Hepatocyte (in vitro differentiated cells): Measurements from ENCODE around the gene FAM210A. TPM values are rescaled to one million over a fixed set of nuclear protein-coding genes. Genes with fewer than 3 reads are reported as not detected.

Experiments
- DNase-seq: peaks from one replicate; pipeline ENCODE4 v3.0.0-alpha.2; 2016; ENCODE audit warnings: low spot score
- H2AFZ ChIP-seq: fragments of 200-600 bp; sonication (generic); 2 replicates; pipeline ENCODE4 v1.6.0; 2016; ENCODE audit warnings: antibody characterized with exemption, mild to moderate bottlenecking
- H3K27ac ChIP-seq: fragments of 200-600 bp; sonication (generic); 2 replicates; pipeline ENCODE4 v1.5.1; 2016; ENCODE audit warnings: mild to moderate bottlenecking
- H3K27me3 ChIP-seq: fragments of 200-600 bp; sonication (generic); 2 replicates; pipeline ENCODE4 v1.6.1; 2016
- H3K36me3 ChIP-seq: fragments of 200-600 bp; sonication (generic); replicated peaks from 2 replicates; pipeline ENCODE4 v1.5.1; 2016; ENCODE audit warnings: low read depth; ENCODE audit not compliant: insufficient read depth
- H3K4me1 ChIP-seq: fragments of 200-600 bp; sonication (generic); 2 replicates; pipeline ENCODE4 v1.5.1; 2016; ENCODE audit warnings: mild to moderate bottlenecking, moderate library complexity; ENCODE audit not compliant: insufficient read depth
- H3K4me2 ChIP-seq: fragments of 200-600 bp; sonication (generic); 2 replicates; pipeline ENCODE4 v1.6.0; 2016
- H3K4me3 ChIP-seq: fragments of 200-600 bp; sonication (generic); 2 replicates; pipeline ENCODE4 v1.5.1; 2016; ENCODE audit warnings: mild to moderate bottlenecking
- H3K79me2 ChIP-seq: fragments of 200-600 bp; sonication (generic); 2 replicates; pipeline ENCODE4 v1.6.0; 2017; ENCODE audit warnings: mild to moderate bottlenecking
- H3K9me2 ChIP-seq: fragments of 200-600 bp; sonication (generic); replicated peaks from 2 replicates; pipeline ENCODE4 v1.6.0; 2017; ENCODE audit warnings: mild to moderate bottlenecking; ENCODE audit not compliant: insufficient read depth
- H3K9me3 ChIP-seq: fragments of 200-600 bp; sonication (generic); 2 replicates; pipeline ENCODE4 v1.5.1; 2016; ENCODE audit warnings: low read depth, mild to moderate bottlenecking
- H4K20me1 ChIP-seq: fragments of 200-600 bp; sonication (generic); 2 replicates; pipeline ENCODE4 v1.6.0; 2016; ENCODE audit warnings: mild to moderate bottlenecking; ENCODE audit not compliant: insufficient read depth, poor library complexity, severe bottlenecking
- CTCF ChIP-seq: fragments of 200-600 bp; sonication (generic); IDR thresholded peaks from 2 replicates; pipeline ENCODE4 v1.5.1; 2016; ENCODE audit warnings: antibody characterized with exemption, mild to moderate bottlenecking; ENCODE audit not compliant: poor library complexity
- EZH2 ChIP-seq: fragments of 200-600 bp; sonication (generic); IDR thresholded peaks from 2 replicates; pipeline ENCODE4 v1.6.1; 2016; ENCODE audit warnings: antibody characterized with exemption, mild to moderate bottlenecking, borderline replicate concordance
- EZH2phosphoT487 ChIP-seq: fragments of 200-600 bp; sonication (generic); IDR thresholded peaks from one replicate; pipeline ENCODE4 v1.6.1; 2018; ENCODE audit warnings: antibody characterized with exemption, mild to moderate bottlenecking, low read depth, moderate library complexity; ENCODE audit not compliant: unreplicated experiment, severe bottlenecking
- WGBS: methylation state at CpG from one replicate; pipeline ENCODE4 v1.1.6; 2016; ENCODE audit warnings: low lambda C conversion rate; ENCODE audit errors: missing lambda C conversion rate; 5-methylcytosine and 5-hydroxymethylcytosine counted together
- polyA plus RNA-seq: library from polyadenylated mRNA; unstranded; fragments of >200 nt; fragmentation: Nextera tagmentation; extraction: Ambion mirVana; gene quantifications from 2 replicates; pipeline ENCODE4 v1.2.1, GENCODE V29; 2016
- total RNA-seq: library from RNA; depleted of rRNA; stranded (reverse); fragments of >200 nt; gene quantifications from 2 replicates; pipeline ENCODE4 v1.2.3, GENCODE V29; 2014

The FAM210A gene
- total and polyA plus RNA-seq, 2 experiments from 2014 or later, result 13.9 to 20.6 TPM

GRCh38 chr18:13635046-13635445, 91.3 kb downstream of the FAM210A start:
- Histone ChIP-seq H3K4me1 (peaks cover under 1% of the 10 kb centered on the region), H3K36me3 (no peaks in the 10 kb centered on the region), H2AFZ (no peak overlapping the region), H3K79me2 (no peaks in the 10 kb centered on the region), H3K9me3 (no peaks in the 10 kb centered on the region), H3K27me3 (no peaks in the 10 kb centered on the region), H4K20me1 (no peaks in the 10 kb centered on the region), H3K27ac (no peak overlapping the region), H3K9me2 (no peaks in the 10 kb centered on the region), H3K4me2 (no peak overlapping the region), H3K4me3 (no peak overlapping the region)
- whole genome bisulfite sequencing, result 97% methylated on average over 5 of the region's 5 CpGs
- TF ChIP-seq CTCF (no peak), EZH2phosphoT487 (no peak), EZH2 (no peak)
- no peak for DNase-seq

GRCh38 chr18:13633700-13634099, 92.7 kb downstream of the FAM210A start:
- no peak overlapping the region for H2AFZ ChIP-seq
- WGBS, result 88% methylated on average over 5 of the region's 5 CpGs
- no peak overlapping the region for H3K4me2 ChIP-seq
- peaks cover 6% of the 10 kb centered on the region for H3K4me1 ChIP-seq
- H3K4me3 ChIP-seq, result no peak overlapping the region
- H3K27me3 ChIP-seq, result no peaks in the 10 kb centered on the region
- H4K20me1 ChIP-seq, result no peaks in the 10 kb centered on the region
- no peak for DNase-seq
- H3K79me2 ChIP-seq, result no peaks in the 10 kb centered on the region
- no peaks in the 10 kb centered on the region for H3K9me2 ChIP-seq
- H3K36me3 ChIP-seq, result no peaks in the 10 kb centered on the region
- TF ChIP-seq EZH2phosphoT487, result no peak
- TF ChIP-seq EZH2, result no peak
- TF ChIP-seq CTCF, result no peak
- H3K27ac ChIP-seq, result no peak overlapping the region
- H3K9me3 ChIP-seq, result no peaks in the 10 kb centered on the region

GRCh38 chr18:13630716-13631268, 95.6 kb downstream of the FAM210A start:
- no peak for DNase-seq
- Histone ChIP-seq H3K4me1 (peaks cover 6% of the 10 kb centered on the region), H3K4me3 (no peak overlapping the region), H3K4me2 (no peak overlapping the region), H4K20me1 (no peaks in the 10 kb centered on the region), H3K27me3 (no peaks in the 10 kb centered on the region), H3K79me2 (no peaks in the 10 kb centered on the region), H3K9me2 (no peaks in the 10 kb centered on the region), H2AFZ (no peak overlapping the region), H3K9me3 (no peaks in the 10 kb centered on the region), H3K36me3 (no peaks in the 10 kb centered on the region), H3K27ac (no peak overlapping the region)
- no peak for TF ChIP-seq CTCF
- TF ChIP-seq EZH2phosphoT487, result no peak
- TF ChIP-seq EZH2, result no peak
- WGBS, result 93% methylated on average over 7 of the region's 7 CpGs
